Measurements from ENCODE around the gene PSENEN. TPM values are rescaled to one million over a fixed set of nuclear protein-coding genes. Genes with fewer than 3 reads are reported as not detected.

Gene PSENEN
- total and polyA plus RNA-seq, 9 of the 15 experiments (the other 6 are each of a cell fraction or from before 2014, with no cell fraction given), result 34.5 to 299 (median 61.1) TPM

- Histone ChIP-seq H4K20me1 (replicated peaks; ENCODE audit: control insufficient read depth, insufficient read depth, low read length) (0 out of 2 replicates have a peak, but pooled peaks cover 11% of the 10 kb centered on the region), H3K4me1 (replicated peaks in 1 of 2; ENCODE audit: control insufficient read depth in 2 of 2, insufficient read depth in 2 of 2, low read length in 2 of 2) (peaks cover 14 to 52% of the 10 kb centered on the region in 2 experiments), H3K4me2 (ENCODE audit: insufficient read depth, low read length) (no peak overlapping the region), H3K27ac (ENCODE audit: extremely low read depth, low read depth, low read length) (no peak overlapping the region), H3K9ac (ENCODE audit: insufficient read depth in 1 of 2, low read depth in 2 of 2, low read length in 2 of 2) (peak overlapping the region in 1 of 2 experiments; percentile 45; a peak in 2 of 4 replicates), H3K9me3 (replicated peaks; ENCODE audit: control insufficient read depth, insufficient read depth, low read depth, low read length) (no peaks in the 10 kb centered on the region), H3K4me3 (no peak overlapping the region), H2AFZ (ENCODE audit: low read depth, low read length) (no peak overlapping the region), H3K27me3 (ENCODE audit: control insufficient read depth in 2 of 2, insufficient read depth in 2 of 2, low read length in 2 of 2) (peaks cover 15 to 45% of the 10 kb centered on the region in 2 experiments), H3K79me2 (ENCODE audit: control insufficient read depth, insufficient read depth, low read length) (peaks cover 18% of the 10 kb centered on the region), H3K36me3 (ENCODE audit: control insufficient read depth, insufficient read depth, low read length) (peaks cover 5% of the 10 kb centered on the region; the same call in 1 of the 3 replicates), H3K9me1 (ENCODE audit: control insufficient read depth, insufficient read depth, low read length) (no peaks in the 10 kb centered on the region)
- ChIA-PET POLR2A (interaction anchor here (0.9 to 1.1 kb wide), 3 partner anchors 9 to 26 kb away, joined by 3 to 5 read pairs (median 4); no protein-coding TSS in a partner anchor), CTCF (ENCODE audit: low intra/inter-chr PET ratio) (interaction anchor here (1.1 kb wide), 1 partner anchor 105 kb away, joined by 6 read pairs; no protein-coding TSS in a partner anchor)
- no peak for ATAC-seq
- no peak for DNase-seq (ENCODE audit: extremely low read depth in 1 of 4, low spot score in 3 of 4)
- no TSS peak for BruUV-seq (replicated peaks)
- no peak for FAIRE-seq
- in situ Hi-C loops (cut with MboI), result no loop called here
- intact Hi-C loops (cut with micrococcal nuclease), result no loop called here
- 44% methylated on average over 13 of the region's 14 CpGs for WGBS (ENCODE audit: insufficient coverage, low coverage, missing lambda C conversion rate)
- TF ChIP-seq HNRNPLL (IDR thresholded peaks at IDR 0.05; ENCODE audit: low read depth, low read length, poor library complexity, severe bottlenecking), result no peak
- TF ChIP-seq ARNT (IDR thresholded peaks at IDR 0.05), result no peak
- no peak for TF ChIP-seq STAT5B (CRISPR knock-in tag; IDR thresholded peaks at IDR 0.05)
- TF ChIP-seq CEBPG (CRISPR knock-in tag; IDR thresholded peaks at IDR 0.05), result peak; percentile 45
- no peak for TF ChIP-seq CEBPG (tag; conservative IDR thresholded peaks at IDR 0.05 in 1 of 2, IDR thresholded peaks at IDR 0.05 in 1 of 2)
- TF ChIP-seq, protein P1, sequence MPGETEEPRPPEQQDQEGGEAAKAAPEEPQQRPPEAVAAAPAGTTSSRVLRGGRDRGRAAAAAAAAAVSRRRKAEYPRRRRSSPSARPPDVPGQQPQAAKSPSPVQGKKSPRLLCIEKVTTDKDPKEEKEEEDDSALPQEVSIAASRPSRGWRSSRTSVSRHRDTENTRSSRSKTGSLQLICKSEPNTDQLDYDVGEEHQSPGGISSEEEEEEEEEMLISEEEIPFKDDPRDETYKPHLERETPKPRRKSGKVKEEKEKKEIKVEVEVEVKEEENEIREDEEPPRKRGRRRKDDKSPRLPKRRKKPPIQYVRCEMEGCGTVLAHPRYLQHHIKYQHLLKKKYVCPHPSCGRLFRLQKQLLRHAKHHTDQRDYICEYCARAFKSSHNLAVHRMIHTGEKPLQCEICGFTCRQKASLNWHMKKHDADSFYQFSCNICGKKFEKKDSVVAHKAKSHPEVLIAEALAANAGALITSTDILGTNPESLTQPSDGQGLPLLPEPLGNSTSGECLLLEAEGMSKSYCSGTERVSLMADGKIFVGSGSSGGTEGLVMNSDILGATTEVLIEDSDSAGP (CRISPR knock-in tag; IDR thresholded peaks at IDR 0.05), result no peak
- no peak for TF ChIP-seq FOXK2 (conservative IDR thresholded peaks at IDR 0.05 in 1 of 2, IDR thresholded peaks at IDR 0.05 in 1 of 2; ENCODE audit: low read depth in 2 of 2)
- no peak for TF ChIP-seq MXD1 (CRISPR knock-in tag; IDR thresholded peaks at IDR 0.05; ENCODE audit: borderline replicate concordance, poor library complexity, severe bottlenecking)
- TF ChIP-seq CEBPB (tag; IDR thresholded peaks at IDR 0.05), result peak; percentile 35; the same call in 1 of the 2 replicates
- TF ChIP-seq ZNF785 (CRISPR knock-in tag; IDR thresholded peaks at IDR 0.05), result no peak
- no peak for TF ChIP-seq MCM7 (IDR thresholded peaks at IDR 0.05)
- no peak for TF ChIP-seq CBFA2T2 (conservative IDR thresholded peaks at IDR 0.05)
- TF ChIP-seq FOXA3 (CRISPR knock-in tag; conservative IDR thresholded peaks at IDR 0.05 in 1 of 2, IDR thresholded peaks at IDR 0.05 in 1 of 2), result no peak
- TF ChIP-seq OTX1 (CRISPR knock-in tag; IDR thresholded peaks at IDR 0.05), result no peak
- no peak for TF ChIP-seq TRIM24 (IDR thresholded peaks at IDR 0.05)
- no peak for TF ChIP-seq MLX (CRISPR knock-in tag; conservative IDR thresholded peaks at IDR 0.05)
- no peak for TF ChIP-seq CBX5 (IDR thresholded peaks at IDR 0.05; ENCODE audit: borderline replicate concordance, low read depth)
Measured at GRCh38 chr19:35714601-35715354, 30.7 kb upstream of the PSENEN start.
